Retina (tissue), 1 donor: ENCODE results near the gene TRANK1.
"Not testable (repeated sequence)": the region's sequence is repeated elsewhere in the genome, so short reads cannot be mapped to it uniquely, and the experiment has no call there.

Source experiments
- DNase-seq: peaks from one replicate; pipeline ENCODE4 v3.0.0-alpha.2; 2016

Gene TRANK1

GRCh38 chr3:36911990-36912804 is 32.7 kb downstream of the TRANK1 start:
- no peak for DNase-seq

- no peak for DNase-seq
These were observed 35.2 kb downstream of the TRANK1 start for GRCh38 chr3:36909666-36910065.

GRCh38 chr3:36909181-36909580 is 35.7 kb downstream of the TRANK1 start:
- DNase-seq = no peak

- DNase-seq = no peak
These were observed 36.1 kb downstream of the TRANK1 start for GRCh38 chr3:36908647-36909180.

- DNase-seq = no peak
These were observed 36.8 kb downstream of the TRANK1 start for GRCh38 chr3:36907911-36908646.

- DNase-seq = no peak
These were observed 38.2 kb downstream of the TRANK1 start for GRCh38 chr3:36906504-36907149.

DNA sequence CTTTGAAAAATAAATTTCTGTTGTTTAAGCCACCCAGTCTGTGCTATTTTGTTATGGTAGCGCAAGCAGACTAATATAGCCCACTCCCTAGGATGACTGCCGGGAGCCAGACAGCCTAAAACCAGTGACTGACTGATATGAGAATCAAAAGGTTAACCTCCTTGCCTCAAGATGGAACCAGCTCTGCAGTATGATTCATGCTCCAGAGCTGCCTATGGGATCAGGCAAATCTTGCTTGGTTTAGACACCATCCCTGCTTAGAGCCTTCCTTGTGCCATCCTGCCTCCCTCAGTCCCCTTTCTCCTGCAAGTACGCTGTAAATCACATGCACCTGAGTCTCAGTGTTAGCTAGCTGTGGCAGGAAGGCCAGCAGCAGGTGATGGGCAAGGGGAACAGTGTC is 39.3 kb downstream of the TRANK1 start:
- no peak for DNase-seq

DNA sequence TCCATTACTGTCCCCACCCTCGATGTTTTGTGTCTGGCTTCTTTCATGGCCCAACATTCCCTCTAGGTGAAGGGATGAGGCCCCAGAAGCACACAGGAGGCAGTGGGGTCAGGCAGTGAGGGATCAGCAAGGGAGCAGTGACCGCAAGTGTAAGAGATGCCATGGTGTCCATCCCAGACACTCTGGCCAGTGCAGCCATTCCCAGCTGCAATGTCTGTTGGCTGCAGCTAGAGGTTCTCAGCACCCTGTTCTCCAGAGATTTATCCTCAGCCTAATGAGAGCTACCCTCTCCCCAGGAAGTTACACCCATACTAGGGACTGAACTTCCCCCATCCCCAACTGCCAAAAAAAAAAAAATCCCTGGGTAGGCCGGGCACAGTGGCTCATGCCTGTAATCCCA is 40.2 kb downstream of the TRANK1 start:
- no peak for DNase-seq

GRCh38 chr3:36904065-36904464 is 40.8 kb downstream of the TRANK1 start:
- DNase-seq = not testable (repeated sequence)

GRCh38 chr3:36903119-36903882 is 41.6 kb downstream of the TRANK1 start:
- no peak for DNase-seq

- no peak for DNase-seq
These were observed 43.3 kb downstream of the TRANK1 start for GRCh38 chr3:36901588-36901987.

DNA sequence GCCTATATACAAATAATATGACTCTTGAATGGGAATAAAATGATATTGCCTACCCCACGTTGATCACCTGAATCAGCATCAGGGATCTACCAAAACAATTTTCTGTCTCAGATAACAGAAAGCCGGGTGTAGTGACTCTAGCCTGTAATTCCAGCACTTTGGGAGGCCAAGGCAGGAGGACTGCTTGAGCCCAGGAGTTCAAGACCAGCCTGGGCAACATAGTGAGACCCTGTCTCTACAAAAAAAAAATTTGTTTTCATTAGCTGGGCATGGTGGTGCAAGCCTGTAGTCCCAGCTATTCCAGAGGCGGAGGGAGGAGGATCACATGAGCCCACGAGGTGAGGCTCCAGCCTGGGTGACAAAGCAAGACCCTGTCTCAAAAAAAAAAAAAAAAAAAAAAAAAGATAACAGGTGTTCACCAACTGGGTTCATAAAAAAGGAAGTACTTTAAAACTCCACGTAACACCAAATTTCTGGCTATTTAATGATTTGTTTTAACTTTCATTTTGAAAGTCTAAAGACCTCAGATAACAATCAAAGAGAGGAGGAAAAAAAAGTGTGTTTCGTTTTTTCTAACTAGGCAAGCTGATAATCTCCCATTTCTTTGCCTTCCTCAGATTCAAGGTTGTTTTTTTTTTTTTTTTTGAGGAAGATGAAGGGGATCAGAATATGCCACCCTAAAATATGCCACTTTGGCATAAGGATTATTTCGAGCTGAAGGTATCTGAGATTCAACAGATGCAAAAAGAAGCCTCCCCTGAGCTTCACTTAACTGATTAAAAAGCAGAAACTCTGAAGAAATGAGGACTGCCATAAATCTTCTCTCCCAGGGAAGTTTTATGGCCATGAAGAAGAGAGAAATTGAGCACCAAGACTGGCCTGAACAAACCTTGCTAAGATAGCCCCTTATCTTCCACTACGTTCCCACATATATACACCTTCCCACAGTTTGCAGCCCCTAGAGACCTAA is 44.1 kb downstream of the TRANK1 start:
- DNase-seq = no peak

DNA sequence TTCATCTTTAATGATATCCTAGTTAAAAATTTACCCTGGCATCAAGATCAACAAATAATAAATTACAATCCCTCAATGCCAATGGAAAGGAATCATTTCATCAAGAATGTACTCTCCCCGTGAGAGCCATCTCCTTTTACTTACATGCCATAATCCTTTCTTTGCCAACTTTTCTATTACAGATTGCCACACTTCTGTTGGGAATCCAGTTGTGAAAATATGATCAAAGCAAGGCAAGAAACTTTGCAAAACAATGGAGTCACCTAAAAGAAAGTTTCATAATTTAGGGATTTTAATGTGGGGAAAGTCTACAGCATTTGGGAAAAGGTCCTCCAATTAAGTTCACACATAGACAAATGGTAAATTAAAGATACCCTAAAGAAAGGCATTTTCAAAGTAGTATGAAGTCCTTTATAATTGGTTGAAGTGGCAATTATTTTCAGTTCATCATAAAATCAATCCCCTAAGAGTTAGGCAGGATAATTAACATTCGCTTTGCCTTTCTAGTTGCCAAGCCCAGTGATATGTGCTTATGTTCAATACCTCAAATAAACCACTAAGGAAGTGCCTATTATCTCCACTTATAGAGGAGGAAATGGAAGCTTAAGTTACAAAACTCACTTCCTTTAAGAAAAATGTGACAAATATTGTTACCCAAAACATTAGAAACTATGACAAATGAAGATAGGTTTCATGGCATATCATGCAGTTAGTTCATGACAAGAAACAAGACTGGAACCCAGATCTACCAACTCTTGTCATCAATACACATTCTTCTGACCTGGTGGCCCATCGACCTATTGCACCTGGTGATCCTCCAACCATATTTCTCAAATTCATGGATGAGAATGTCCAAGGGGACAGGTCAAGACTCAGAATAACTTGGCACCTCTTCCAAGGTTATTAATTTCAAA is 49.1 kb downstream of the TRANK1 start:
- no peak for DNase-seq

- no peak for DNase-seq
These were observed 49.9 kb downstream of the TRANK1 start for GRCh38 chr3:36894914-36895313.

- no peak for DNase-seq
These were observed 51.0 kb downstream of the TRANK1 start for GRCh38 chr3:36893826-36894225.

GRCh38 chr3:36893137-36893557 is 51.7 kb downstream of the TRANK1 start:
- DNase-seq = no peak

GRCh38 chr3:36892457-36893136 is 52.3 kb downstream of the TRANK1 start:
- no peak for DNase-seq

DNA sequence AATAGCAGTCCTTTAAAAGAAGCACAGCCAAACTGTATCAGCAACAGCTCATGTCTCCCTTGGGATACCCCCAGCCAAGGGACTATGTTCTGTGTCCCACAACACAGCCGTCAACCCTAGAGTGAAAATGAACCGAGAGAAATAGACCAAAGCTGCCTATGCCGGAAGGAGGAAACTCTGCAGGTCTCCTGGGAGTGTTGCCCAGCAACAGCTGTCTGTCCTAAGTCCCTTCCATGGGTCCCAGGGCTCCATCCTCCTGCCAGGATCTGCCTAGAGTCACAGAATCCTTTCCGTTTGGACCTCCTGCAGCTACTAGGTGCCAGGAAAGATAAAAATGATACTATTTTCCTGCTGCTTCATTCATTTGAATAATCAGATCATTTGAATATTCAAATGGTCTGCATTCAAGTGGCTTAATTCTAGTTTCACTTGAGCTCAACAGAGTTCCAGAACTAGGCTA is 53.1 kb downstream of the TRANK1 start:
- no peak for DNase-seq

DNA sequence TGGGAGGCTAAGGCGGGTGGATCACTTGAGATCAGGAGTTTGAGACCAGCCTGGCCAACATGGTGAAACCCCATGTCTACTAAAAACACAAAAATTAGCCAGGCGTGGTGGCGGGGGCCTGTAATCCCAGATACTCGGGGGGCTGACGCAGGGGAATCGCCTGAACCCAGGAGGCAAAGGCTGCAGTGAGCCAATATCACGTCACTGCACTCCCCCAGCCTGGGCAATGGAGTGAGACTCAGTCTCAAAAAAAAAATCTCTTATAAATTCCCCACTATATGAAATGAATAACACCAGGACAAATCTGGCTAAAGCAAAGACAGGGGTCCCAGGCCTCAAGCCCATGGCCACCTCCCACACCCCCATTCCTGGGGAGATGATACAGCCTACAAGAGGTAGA is 53.8 kb downstream of the TRANK1 start:
- not testable (repeated sequence) for DNase-seq

DNA sequence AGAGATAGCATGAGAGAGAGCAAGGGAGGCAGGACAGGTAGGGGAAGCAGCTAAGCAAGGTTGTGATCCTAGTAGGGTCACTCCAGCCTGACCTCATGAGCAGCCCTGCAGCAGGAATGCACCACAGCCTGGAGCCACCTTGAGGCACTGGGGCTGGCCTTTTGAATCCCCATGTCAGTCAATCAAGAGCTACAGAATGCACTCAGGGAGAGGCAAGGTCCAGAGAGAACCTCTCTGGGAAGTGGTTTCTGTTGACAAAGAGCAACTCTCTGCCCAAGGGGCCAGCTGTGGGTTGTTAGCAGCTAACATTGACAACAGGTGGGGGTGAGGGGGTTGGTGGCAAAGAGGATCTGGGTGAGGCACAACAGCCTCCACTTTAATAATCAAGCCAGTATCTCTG is 54.6 kb downstream of the TRANK1 start:
- no peak for DNase-seq
